Choroid plexus epithelial cell (primary cell): Measurements from ENCODE around the gene CBX2.

Experiments used
- DNase-seq: peaks from one replicate; pipeline ENCODE4 v3.0.0-alpha.2; 2010; ENCODE audit warnings: low read depth
- H3K4me3 ChIP-seq: 2 replicates; pipeline ENCODE4 v1.5.1; 2011; ENCODE audit warnings: low read depth, mild to moderate bottlenecking, control low read depth, low read length, moderate library complexity
- CTCF ChIP-seq: conservative IDR thresholded peaks from 2 replicates; pipeline ENCODE4 v1.5.1; 2011; ENCODE audit warnings: low read depth, mild to moderate bottlenecking, control low read depth, inconsistent platforms, low read length, moderate library complexity

CBX2 gene

GRCh38 chr17:79742951-79743476 is 34.9 kb upstream of the CBX2 start:
- no peak for TF ChIP-seq CTCF
- no peak overlapping the region for H3K4me3 ChIP-seq
- no peak for DNase-seq

- DNase-seq, result no peak
- TF ChIP-seq CTCF, result no peak
- no peak overlapping the region for H3K4me3 ChIP-seq
Observed at GRCh38 chr17:79743614-79744013, 34.3 kb upstream of the CBX2 start.

- no peak overlapping the region for H3K4me3 ChIP-seq
- TF ChIP-seq CTCF, result no peak
- DNase-seq, result no peak
Observed at GRCh38 chr17:79745641-79746105, 32.3 kb upstream of the CBX2 start.

- peak; percentile 5 for DNase-seq
- no peak overlapping the region for H3K4me3 ChIP-seq
- no peak for TF ChIP-seq CTCF
Observed at GRCh38 chr17:79746889-79747507, 30.9 kb upstream of the CBX2 start.

- DNase-seq, result no peak
- no peak for TF ChIP-seq CTCF
- H3K4me3 ChIP-seq, result no peak overlapping the region
Observed at GRCh38 chr17:79747508-79748294, 30.2 kb upstream of the CBX2 start.

- no peak for DNase-seq
- no peak overlapping the region for H3K4me3 ChIP-seq
- no peak for TF ChIP-seq CTCF
Observed at GRCh38 chr17:79748295-79749099, 29.5 kb upstream of the CBX2 start.
